GM19239 (cell line): ENCODE data around the gene ARID5B.

ENCODE experiments used
- DNase-seq: peaks from one replicate; pipeline ENCODE4 v3.0.0; 2011; ENCODE audit warnings: low spot score; ENCODE audit not compliant: insufficient read length
- FAIRE-seq: peaks from 2 replicates; lab custom pipeline; 2011; peaks lifted over from hg19 to GRCh38; lab: Jason Lieb, UNC

Gene ARID5B

DNA sequence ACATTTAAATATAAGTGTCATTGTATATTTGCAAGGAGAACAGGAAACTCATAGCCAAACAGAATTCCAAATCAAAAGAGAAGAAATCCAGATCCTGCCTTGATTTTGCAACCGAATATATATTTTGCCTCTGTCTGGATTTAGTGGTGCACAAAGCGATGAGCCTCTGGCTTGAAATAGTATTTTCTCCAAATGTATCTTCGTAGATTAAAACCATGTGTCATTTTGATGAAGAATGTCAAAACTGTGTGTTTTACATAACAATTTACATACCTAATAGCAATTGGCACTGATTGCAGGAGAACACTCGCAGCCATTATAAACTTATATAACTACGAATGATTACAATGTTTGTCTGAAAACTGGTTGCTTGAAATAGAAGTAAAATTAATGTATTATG lies 156.4 kb downstream of the ARID5B start:
- FAIRE-seq, result no peak
- no peak for DNase-seq

DNA sequence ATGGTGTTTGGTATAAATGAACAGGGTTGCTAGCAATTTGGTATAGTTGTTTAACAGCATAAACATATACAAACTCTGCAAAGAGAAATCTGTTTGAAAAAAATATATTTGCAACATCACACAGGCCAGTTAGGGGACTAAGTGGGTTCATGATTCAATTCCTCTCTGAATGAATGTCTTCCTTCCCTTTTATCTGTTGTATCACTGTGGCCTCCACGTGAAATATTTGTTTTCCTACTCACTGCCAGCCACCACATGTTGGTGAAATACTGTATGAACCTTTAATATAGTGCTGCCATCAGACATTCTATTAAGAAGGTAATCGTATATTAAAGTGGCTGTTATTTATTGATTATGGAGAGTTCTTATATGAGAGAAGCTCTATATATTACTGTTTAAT lies 157.0 kb downstream of the ARID5B start:
- peak; percentile 28 for FAIRE-seq
- no peak for DNase-seq

DNA sequence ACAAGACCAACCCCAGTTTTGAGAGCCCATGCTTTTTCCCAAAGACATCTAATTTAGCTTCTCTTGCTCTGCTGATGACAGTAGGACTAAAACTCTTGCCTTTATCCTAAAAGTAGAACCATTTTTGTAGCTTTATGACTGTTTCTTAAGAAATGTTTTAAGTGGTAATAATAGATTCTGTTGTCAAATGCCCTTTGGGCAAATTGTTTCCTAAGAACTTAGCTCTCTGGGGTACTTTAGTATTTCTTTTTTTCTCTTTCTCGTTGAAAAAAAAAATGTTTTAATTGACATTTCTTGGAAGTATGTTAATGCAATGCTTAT lies 157.4 kb downstream of the ARID5B start:
- DNase-seq, result no peak
- FAIRE-seq, result no peak

DNA sequence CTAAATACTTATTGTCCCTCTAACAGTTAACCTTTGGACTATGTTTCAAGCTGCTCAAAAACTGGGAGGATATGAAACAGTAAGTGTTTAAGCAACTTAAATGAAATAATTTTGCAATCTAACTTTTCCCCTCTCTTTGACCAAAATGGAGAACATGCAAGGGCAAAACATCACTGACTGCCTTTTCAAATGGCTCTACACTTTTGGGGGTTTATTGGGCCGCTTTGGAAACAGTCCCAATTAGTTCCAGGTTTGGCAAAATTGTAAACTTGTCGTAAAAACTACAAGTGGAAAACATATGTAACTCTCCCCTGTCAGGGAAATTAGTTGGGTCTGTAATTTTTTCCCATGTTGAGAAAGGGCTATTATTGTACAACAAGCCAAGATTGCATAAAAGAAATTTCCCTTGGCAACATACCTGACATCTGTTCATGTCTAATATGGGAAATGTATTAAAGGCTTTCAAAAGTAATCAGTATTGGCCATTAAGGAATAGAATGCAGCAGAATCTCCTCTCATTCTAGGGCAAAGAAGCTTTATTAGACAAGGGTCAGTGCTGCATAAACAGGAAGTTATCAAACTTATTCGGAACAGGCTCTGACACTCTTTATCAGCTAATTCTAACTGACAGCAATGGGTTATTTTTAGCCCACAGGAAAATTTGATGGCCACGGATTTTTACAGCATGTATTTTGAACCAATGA lies 157.9 kb downstream of the ARID5B start:
- peak; percentile 76 for FAIRE-seq
- no peak for DNase-seq

DNA sequence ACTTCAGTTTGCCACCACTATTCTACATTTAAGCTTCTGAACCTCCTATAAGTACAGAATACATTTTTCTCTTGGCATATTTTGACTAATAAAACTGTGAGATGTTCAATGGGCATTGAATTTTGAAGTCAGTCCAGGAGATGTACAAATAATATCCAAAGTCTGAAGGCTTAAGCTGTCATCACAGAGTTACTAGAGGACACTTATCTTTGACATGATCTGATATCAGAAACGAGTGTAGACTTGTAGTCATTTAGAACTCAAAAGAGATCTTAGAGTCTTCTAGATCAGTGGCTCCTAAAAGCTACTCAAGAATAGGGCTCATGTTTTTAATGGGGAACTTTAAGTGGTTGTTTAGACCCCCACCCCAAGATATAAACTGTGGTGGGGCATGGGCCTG lies 160.5 kb downstream of the ARID5B start:
- DNase-seq (no peak), FAIRE-seq (no peak)

DNA sequence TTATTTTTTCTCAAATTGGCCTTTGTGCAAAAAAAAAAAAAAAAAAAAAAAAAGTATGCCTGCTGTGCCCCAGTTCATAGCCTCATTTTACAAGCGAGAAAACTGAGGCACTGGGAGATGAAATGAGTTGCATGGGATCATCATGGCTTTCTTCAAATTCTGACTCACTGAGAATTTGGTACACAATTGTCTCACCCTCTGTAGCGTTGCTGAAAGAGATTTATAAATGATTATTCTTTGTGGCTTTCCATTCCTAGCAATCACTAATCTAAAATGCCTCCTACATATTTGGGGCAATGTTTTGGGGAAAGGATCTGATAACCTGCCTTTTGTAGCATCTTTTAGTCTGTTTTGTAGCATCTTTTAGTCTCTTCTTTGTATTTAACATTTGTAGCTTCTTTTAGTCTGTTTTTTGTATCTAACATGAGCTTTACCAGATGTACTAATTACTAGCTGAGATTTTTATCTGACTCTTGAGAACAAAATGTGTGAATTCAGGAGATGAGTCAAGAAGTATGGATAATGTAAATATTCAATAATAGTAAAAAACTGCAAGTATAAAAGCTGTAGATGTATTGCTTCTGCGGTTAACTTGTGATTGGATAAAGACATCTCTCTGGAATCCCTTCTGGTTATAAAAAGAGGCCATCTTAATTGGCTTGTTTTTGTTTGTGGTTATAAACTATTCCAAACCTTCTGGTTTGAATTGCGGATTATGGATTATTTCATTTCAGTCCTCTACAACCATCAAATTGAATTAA lies 161.4 kb downstream of the ARID5B start:
- DNase-seq, result no peak
- no peak for FAIRE-seq

DNA sequence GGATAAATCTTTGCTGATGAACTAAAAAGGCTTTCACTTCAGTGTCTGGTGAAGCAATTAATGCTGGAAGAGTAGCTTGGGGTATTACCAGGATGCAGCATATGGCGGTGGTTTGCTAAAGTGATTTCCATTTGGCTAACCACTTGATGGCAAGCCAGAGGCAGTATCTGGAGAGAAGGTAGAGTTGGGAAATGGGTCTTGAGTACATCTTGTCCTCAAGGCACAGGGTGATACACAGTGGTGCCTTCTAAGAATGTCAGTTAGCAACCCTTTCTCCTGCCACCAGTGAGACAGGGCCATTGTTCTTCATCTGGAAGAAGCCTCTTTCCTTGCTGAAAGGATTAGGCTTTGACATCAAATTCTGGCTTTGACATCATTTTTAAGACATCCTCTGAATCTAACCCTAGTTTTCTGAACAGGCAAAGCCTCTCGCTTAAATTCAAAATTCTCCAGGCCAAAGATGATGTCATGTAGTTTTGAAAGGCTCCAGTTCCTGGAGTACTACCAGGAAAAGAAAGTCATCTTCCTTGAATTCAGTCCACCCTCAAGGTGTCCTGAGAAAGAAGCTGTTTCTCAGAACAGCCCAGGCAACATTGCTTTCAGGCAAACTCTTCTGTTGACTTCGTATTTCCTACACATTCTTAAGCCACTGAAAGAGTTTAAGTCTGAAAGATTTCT lies 162.4 kb downstream of the ARID5B start:
- FAIRE-seq (peak; percentile 45), DNase-seq (no peak)

DNA sequence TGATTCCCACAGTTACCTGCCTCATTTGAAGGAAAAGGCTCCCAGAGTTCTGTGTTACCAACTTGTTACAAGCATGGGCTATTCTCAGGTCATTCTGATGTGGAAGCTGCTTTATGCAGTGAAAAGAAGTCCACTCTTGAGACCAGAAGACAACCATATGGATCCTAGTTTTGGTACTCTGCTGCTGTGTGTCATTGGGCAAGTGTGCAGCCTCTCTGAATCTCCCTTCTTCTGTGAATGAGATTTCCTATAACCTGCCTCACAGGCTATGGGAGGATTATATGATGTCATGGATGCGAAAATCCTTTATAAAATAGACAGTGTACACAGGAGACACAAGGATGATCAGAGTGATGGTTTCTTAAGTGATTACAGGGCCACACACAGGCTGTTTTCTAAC lies 166.1 kb downstream of the ARID5B start:
- DNase-seq (no peak), FAIRE-seq (no peak)

DNA sequence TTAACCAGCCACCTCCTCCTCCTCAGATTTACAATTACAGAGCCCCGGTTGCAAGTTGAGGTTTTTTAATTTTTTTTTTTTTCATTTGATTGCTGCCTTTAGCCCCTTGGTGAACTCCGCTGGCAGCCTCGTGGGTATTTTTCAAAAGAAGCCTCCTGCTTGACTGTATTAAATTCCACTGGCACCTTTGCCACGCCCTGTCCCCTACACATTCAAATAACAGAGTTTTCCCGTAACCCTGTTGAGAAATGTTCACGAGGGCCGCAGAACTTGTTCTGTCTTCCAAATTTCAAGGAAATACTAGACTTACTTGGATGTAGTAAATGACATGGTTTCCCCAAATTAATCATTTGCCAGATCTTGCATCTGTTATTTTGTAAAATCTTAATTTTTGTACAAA lies 167.0 kb downstream of the ARID5B start:
- FAIRE-seq (no peak), DNase-seq (no peak)

DNA sequence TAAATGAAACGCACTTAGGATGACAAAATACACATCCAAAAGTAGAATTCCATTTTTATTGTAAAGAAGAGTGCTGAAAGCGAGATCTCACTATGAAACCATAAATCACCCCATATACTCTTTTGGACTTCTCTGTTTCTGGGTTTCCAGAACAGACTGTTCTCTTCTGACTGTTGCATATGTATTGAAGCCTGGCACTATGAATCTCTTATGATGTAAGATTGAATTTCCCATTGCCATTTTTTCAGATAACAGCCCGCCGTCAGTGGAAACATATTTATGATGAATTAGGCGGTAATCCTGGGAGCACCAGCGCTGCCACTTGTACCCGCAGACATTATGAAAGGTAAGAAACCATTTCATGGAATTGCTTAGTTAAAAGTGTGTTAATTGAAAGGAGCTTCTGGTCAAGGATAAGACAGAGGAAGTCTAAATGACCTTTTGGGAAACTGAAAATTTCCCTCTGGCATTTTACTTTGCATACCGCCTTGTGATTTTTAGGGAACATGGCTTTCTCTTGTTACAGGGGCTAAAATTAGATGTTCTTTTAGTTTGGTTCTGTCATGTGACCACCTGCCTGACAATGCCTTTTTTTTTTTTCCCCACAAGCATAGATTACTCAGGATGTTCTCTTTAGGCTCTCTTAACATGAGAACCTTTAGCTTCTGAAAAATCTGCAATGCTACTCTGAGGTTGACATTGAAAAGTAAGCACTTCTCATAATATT lies 168.1 kb downstream of the ARID5B start:
- FAIRE-seq (no peak), DNase-seq (no peak)

DNA sequence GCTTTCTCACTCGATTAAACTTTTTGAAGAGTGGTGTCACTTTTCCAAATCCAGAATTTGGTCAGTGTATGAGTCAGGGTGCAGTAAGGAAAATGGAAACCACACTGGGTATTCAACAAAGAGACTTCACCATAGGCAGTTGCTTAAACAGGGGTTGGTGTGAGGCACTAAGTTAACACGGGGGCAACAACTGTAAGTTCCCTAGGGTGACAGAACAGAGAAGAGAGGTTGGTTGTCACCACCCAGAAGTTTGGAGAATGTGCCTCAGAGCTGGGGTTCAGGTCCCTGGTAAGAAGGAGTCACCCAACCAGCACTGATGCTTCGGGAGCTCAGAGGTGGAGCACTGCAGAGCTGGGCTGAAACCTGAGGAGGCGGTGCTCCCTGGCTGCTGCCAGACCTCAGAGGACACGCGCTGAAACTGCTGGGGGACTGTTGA lies 170.4 kb downstream of the ARID5B start:
- FAIRE-seq, result no peak

DNA sequence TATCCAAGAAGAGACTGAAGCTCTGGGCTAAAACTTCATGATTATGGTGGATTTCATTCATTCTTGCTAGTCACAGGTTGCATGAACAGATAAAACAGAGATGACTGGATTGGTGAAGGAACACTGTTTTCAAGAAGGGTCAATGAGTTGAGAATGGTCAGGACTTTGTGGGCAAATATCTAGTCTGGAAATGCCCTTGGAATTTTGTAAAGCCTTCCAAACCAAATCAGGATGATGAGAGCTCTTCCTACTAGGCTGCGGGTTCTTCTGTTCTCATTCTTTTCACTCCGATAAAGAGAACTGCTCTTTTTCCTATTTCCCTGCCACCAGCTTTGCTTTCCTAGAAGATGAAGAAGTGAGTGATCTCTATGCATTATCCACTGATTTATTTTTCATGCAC lies 171.4 kb downstream of the ARID5B start:
- no peak for DNase-seq
- FAIRE-seq, result no peak

More for the DNA sequence above, 170.4 kb downstream of the ARID5B start:
- no peak for DNase-seq

DNA sequence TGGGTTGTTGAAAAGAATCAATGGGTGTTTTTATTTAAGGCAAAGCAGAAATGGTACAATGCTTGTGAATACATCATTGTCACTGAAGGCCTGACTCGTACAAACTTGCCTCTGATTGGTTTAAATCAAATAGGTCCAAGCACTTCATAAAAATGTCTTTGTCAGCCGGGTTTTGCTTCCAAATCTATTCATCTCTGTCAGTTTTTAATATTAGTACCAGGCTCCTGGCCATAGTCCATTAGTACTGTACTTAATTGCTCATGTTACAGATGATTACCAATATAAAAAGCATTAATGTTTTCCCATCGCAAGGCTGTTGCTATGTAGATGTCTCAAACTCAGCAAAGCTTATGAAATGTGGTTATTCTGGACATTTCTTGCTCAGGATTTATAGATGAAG lies 171.9 kb downstream of the ARID5B start:
- DNase-seq (no peak), FAIRE-seq (no peak)

DNA sequence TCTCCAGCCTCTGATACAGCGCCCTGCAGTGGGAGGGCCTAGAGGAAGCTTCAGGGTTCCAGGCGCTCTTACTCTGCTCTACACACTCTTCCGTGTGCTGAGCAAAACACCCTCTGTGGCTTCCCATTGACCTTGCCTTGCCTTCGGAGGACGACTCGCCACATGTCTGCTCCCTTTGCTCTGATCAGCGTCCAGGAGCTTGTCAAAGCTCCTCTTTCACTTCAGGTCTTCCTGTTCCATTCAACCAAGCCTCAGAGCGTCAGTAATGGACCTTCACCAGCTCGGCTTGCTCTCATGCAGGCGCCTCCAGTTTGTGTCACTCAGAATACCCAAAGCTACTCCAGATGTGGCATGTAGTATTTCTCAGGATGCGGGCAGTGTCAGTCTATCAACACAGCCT lies 173.9 kb downstream of the ARID5B start:
- DNase-seq (no peak), FAIRE-seq (no peak)

DNA sequence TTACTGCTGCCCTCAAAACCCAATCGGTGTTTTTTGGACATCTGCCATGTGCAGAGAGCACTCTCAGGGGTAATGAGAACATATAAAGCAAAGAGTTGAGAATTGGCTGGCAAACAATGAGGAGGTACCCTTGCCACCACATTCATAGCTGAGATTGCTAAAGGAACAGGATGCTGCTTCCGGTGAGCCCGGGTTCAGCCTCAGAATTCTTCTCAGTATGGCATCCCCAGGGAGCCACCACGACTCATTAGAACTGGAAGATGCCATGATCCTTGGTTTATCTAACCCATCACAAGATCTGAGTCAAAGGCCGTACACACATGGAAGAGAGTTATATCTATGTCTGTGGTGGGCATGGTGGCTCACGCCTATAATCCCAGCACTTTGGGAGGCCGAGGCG lies 174.4 kb downstream of the ARID5B start:
- DNase-seq (no peak), FAIRE-seq (no peak)

DNA sequence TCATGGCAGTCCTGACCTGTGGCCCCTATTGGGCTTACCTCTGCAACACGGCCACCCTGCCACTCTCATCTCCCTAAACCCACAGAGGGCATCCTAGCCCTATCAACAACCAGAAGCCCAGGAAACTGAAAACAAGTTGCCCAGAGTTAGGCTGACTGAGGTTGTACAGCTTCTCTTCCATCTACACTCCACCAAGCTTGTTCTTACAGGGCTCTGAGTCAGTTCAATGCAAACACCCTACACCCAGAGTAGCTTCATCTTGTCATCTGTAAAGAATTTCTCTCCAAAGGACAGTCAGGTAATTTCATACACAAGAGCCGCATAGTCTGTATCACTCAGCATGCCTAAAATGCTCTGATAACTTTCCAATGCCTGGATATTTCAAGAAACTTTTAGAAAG lies 175.4 kb downstream of the ARID5B start:
- DNase-seq, result no peak
- no peak for FAIRE-seq

DNA sequence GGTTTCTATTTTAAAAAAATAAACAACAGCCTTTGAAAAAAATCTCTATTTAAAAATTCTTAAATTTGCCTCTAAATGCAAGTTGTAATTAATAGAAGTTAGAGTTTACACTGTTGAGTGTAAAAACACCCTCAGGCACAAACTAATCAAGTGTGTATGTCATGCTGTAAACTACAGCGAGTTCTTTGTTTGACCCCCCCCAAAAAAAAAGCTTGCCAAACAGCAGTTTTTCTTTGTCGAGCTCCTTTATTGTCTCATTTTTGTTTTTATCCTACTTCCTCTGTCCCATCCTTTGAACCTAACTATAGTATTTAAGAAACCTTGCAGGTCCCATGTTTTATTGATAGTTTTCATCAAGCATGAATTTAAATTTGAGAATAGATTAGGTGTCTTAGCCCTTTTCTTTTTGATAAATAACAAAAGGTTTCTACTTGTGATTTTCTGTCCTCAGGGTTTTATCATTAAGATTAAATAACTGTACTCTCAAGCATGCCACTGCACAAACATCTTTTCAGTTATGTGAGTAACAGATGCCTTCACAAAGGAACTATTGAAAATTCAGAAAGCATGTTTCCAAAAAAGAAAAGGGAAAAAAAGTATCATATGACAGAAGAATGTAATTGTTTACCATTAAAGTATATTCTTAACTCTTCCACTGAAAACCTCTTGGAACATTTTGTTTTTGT lies 176.0 kb downstream of the ARID5B start:
- DNase-seq (no peak), FAIRE-seq (no peak)

DNA sequence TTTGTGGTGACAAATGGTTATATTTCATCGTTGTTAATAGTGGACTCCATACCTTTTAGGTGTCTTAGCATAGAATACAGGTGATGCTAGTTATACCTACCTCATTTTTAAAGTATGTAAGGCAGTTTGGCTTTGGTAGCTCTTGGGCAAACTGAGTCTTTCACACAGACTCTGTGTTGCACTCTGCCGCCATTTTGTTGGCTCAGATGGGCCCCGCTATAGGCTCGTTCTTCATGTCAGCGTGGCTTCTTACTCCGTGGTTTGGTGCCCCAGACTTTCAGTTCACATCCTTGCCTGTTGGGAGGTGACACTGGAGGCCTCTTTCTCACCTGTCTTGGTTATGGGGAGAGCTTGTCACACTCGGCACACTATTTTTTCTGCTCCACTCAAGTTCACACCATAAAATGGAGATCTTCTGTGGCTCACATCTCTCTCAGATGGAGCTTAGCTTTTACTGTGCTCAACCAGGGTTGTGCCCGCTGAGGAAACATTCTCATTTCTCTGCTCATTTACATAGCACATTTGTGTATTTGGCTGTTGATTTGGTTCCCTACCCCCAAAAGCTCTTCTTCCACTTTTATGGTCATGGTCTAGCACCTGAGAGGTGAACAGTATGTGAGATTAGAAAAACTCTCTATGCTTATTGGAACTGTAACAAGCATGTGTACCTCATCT lies 178.5 kb downstream of the ARID5B start:
- DNase-seq (peak; percentile 34), FAIRE-seq (peak; percentile 91)

DNA sequence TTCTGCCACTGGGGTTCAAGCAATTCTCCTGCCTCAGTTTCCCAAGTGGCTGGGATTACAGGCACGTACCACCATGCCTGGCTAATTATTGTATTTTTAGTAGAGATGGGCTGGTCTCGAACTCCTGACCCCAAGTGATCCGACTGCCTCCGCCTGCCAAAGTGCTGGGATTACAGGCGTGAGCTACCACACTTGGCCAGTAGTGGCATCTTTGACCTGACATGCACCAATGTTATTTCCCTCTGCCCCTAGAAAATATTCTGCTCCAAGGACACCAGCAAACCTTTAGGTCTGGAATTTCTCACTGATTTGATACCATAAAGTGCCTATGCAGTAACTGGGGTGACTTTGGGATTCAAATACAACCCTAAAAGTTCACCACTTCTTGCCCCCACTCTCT lies 179.4 kb downstream of the ARID5B start:
- FAIRE-seq (peak; percentile 64), DNase-seq (no peak)
